22Rv1 (cell line): ENCODE measurements around the gene MESP1.

ENCODE experiments used
- ZFX ChIP-seq: fragments of 450-650 bp; IDR thresholded peaks from 2 replicates; pipeline ENCODE4 v1.6.1; 2017; ENCODE audit warnings: antibody characterized with exemption, borderline replicate concordance
- TF ChIP-seq, protein P1 (sequence below): fragments of 450-650 bp; IDR thresholded peaks from 2 replicates; pipeline ENCODE4 v1.5.1; 2017; ENCODE audit warnings: mild to moderate bottlenecking

GRCh38 chr15:89780601-89781000 is 29.6 kb upstream of the MESP1 start:
- TF ChIP-seq, protein P1, sequence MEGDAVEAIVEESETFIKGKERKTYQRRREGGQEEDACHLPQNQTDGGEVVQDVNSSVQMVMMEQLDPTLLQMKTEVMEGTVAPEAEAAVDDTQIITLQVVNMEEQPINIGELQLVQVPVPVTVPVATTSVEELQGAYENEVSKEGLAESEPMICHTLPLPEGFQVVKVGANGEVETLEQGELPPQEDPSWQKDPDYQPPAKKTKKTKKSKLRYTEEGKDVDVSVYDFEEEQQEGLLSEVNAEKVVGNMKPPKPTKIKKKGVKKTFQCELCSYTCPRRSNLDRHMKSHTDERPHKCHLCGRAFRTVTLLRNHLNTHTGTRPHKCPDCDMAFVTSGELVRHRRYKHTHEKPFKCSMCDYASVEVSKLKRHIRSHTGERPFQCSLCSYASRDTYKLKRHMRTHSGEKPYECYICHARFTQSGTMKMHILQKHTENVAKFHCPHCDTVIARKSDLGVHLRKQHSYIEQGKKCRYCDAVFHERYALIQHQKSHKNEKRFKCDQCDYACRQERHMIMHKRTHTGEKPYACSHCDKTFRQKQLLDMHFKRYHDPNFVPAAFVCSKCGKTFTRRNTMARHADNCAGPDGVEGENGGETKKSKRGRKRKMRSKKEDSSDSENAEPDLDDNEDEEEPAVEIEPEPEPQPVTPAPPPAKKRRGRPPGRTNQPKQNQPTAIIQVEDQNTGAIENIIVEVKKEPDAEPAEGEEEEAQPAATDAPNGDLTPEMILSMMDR = no peak
- TF ChIP-seq ZFX = no peak
